HFF-Myc (cell line): ENCODE results near the gene CAGE1.
A peak's percentile ranks its signal among the peaks of the same experiment; 100 is the strongest.

Experiments
- DNase-seq: peaks from one replicate; pipeline ENCODE4 v3.0.0-alpha.2; 2011; ENCODE audit warnings: low read depth; ENCODE audit errors: extremely low read depth
- H3K4me3 ChIP-seq: replicated peaks from 2 replicates; pipeline ENCODE4 v1.5.1; 2011; ENCODE audit warnings: low read depth, mild to moderate bottlenecking, control low read depth, low read length
- CTCF ChIP-seq: IDR thresholded peaks from 2 replicates; pipeline ENCODE4 v1.5.1; 2012; ENCODE audit warnings: mild to moderate bottlenecking, low read depth, low read length, control low read depth; ENCODE audit errors: missing control alignments

CAGE1 gene

GRCh38 chr6:7311176-7311575 is 78.4 kb downstream of the CAGE1 start:
- no peak for TF ChIP-seq CTCF
- no peak for DNase-seq
- peak overlapping the region; percentile 86 for H3K4me3 ChIP-seq

- TF ChIP-seq CTCF, result no peak
- H3K4me3 ChIP-seq, result no peak overlapping the region
- no peak for DNase-seq
Observed at GRCh38 chr6:7309050-7309449, 80.5 kb downstream of the CAGE1 start.

GRCh38 chr6:7307533-7307932 is 82.0 kb downstream of the CAGE1 start:
- no peak for TF ChIP-seq CTCF
- no peak for DNase-seq

GRCh38 chr6:7304821-7305220 is 84.7 kb downstream of the CAGE1 start:
- H3K4me3 ChIP-seq, result no peak overlapping the region
- no peak for TF ChIP-seq CTCF
- DNase-seq, result no peak

More at GRCh38 chr6:7307533-7307932, 82.0 kb downstream of the CAGE1 start:
- H3K4me3 ChIP-seq, result no peak overlapping the region

GRCh38 chr6:7301702-7302101 is 87.8 kb downstream of the CAGE1 start:
- DNase-seq, result no peak
- TF ChIP-seq CTCF, result no peak

GRCh38 chr6:7300926-7301325 is 88.6 kb downstream of the CAGE1 start:
- H3K4me3 ChIP-seq, result no peak overlapping the region
- TF ChIP-seq CTCF, result no peak
- DNase-seq, result no peak

More at GRCh38 chr6:7301702-7302101, 87.8 kb downstream of the CAGE1 start:
- no peak overlapping the region for H3K4me3 ChIP-seq

- TF ChIP-seq CTCF, result no peak
- DNase-seq, result no peak
- H3K4me3 ChIP-seq, result no peak overlapping the region
Observed at GRCh38 chr6:7298113-7298512, 91.4 kb downstream of the CAGE1 start.
